HCT116 (cell line): ENCODE results near the gene FOSB. TPM values are rescaled to one million over a fixed set of nuclear protein-coding genes. Genes with fewer than 3 reads are reported as not detected.

ENCODE experiments used
- ATAC-seq: fragments of 200-7000 bp; cut with Tn5 transposase; 2 replicates; pipeline ENCODE4 v1.9.1; 2020; ENCODE audit warnings: mild to moderate bottlenecking, moderate library complexity
- BruUV-seq: library from RNA; stranded (reverse); fragments of 400-500 nt; replicated peaks from 2 replicates; lab custom pipeline; 2021; lab: Mats Ljungman, UMichigan
- CTCF ChIA-PET: fragments of 300-600 bp; sonication (Branson Sonifier 250); formaldehyde crosslinking; loops from one replicate; lab custom pipeline; 2021; ENCODE audit warnings: antibody characterized with exemption; lab: Charles Lee
- POLR2A ChIA-PET: fragments of 300-600, 350-600 bp; sonication (Branson Sonifier 250); formaldehyde crosslinking; loops from one replicate; lab custom pipeline; 2021; ENCODE audit warnings: antibody characterized with exemption; lab: Charles Lee
- RAD21 ChIA-PET, 2 experiments: fragments of 300-600 bp; sonication (Branson Sonifier 250); formaldehyde crosslinking; loops; one replicate each; lab custom pipeline; 2023; ENCODE audit warnings: low total read pairs in 2 of 2; ENCODE audit not compliant: uncharacterized antibody in 2 of 2, unreplicated experiment in 2 of 2, low non-redundant PET in 1 of 2; lab: Charles Lee
- DNase-seq: peaks from one replicate; pipeline ENCODE4 v3.0.0-alpha.2; 2010; ENCODE audit warnings: low read depth, low spot score
- H2AFZ ChIP-seq: fragments of 200-600 bp; shearing (Covaris generic), sonication (generic); 2 replicates; pipeline ENCODE4 v1.6.1; 2017; ENCODE audit warnings: low read depth, mixed run types, mixed read lengths, antibody characterized with exemption, low read length; ENCODE audit not compliant: poor library complexity, severe bottlenecking
- H3K27ac ChIP-seq: 2 replicates; pipeline ENCODE4 v1.5.1; 2012; ENCODE audit warnings: low read depth, low read length
- H3K27me3 ChIP-seq: fragments of 200-600 bp; sonication (generic); 2 replicates; pipeline ENCODE4 v1.6.1; 2016; ENCODE audit warnings: mixed run types, low read length, mixed read lengths; ENCODE audit not compliant: insufficient read depth
- H3K36me3 ChIP-seq, 2 experiments: fragments of 200-500 bp in 1 of 2; fragments of 200-600 bp in 1 of 2; sonication (Bioruptor generic) in 1 of 2; sonication (generic) in 1 of 2; 2 replicates each; pipeline versions ENCODE4 v1.5.1 to v1.6.1; 2014 to 2016; ENCODE audit warnings: low read length in 2 of 2, inconsistent platforms in 1 of 2, mixed read lengths in 1 of 2, mixed run types in 1 of 2; ENCODE audit not compliant: insufficient read depth in 2 of 2, control insufficient read depth in 1 of 2
- H3K4me1 ChIP-seq, 2 experiments: fragments of 200-600 bp in 1 of 2; sonication (generic) in 1 of 2; 2 replicates each; pipeline versions ENCODE4 v1.5.1 to v1.6.1; 2012 to 2017; ENCODE audit warnings: low read length in 2 of 2, inconsistent platforms in 1 of 2, mild to moderate bottlenecking in 1 of 2, mixed read lengths in 1 of 2, mixed run types in 1 of 2, moderate library complexity in 1 of 2; ENCODE audit not compliant: insufficient read depth in 2 of 2, control insufficient read depth in 1 of 2
- H3K4me2 ChIP-seq: fragments of 200-600 bp; sonication (generic); 2 replicates; pipeline ENCODE4 v1.6.1; 2017; ENCODE audit warnings: mixed run types, low read length, mixed read lengths
- H3K4me3 ChIP-seq, 2 experiments: fragments of 200-600 bp in 1 of 2; sonication (generic) in 1 of 2; replicated peaks in 1 of 2; 2 replicates each; pipeline ENCODE4 v1.5.1; 2011 to 2016; ENCODE audit warnings: low read length in 2 of 2, control low read depth in 1 of 2, low read depth in 1 of 2, mild to moderate bottlenecking in 1 of 2, mixed read lengths in 1 of 2, mixed run types in 1 of 2
- H3K79me2 ChIP-seq: fragments of 200-600 bp; sonication (generic); 2 replicates; pipeline ENCODE4 v1.6.1; 2017; ENCODE audit warnings: mild to moderate bottlenecking, mixed run types, low read length, moderate library complexity, mixed read lengths; ENCODE audit not compliant: insufficient read depth
- H3K9ac ChIP-seq: fragments of 200-600 bp; sonication (generic); 2 replicates; pipeline ENCODE4 v1.6.1; 2016; ENCODE audit warnings: low read length, mixed read lengths
- H3K9me2 ChIP-seq: fragments of 200-600 bp; sonication (generic), shearing (Covaris generic); 2 replicates; pipeline ENCODE4 v1.6.1; 2017; ENCODE audit warnings: mixed run types, mild to moderate bottlenecking, moderate library complexity; ENCODE audit not compliant: insufficient read depth
- H3K9me3 ChIP-seq, 2 experiments: fragments of 200-500 bp in 1 of 2; fragments of 200-600 bp in 1 of 2; sonication (Bioruptor generic) in 1 of 2; sonication (generic) in 1 of 2; 2 replicates each; pipeline ENCODE4 v1.6.1; 2014 to 2017; ENCODE audit warnings: low read length in 2 of 2, mixed read lengths in 2 of 2, inconsistent platforms in 1 of 2, low read depth in 1 of 2, mild to moderate bottlenecking in 1 of 2, mixed run types in 1 of 2, moderate library complexity in 1 of 2; ENCODE audit not compliant: control insufficient read depth in 1 of 2, insufficient read depth in 1 of 2
- H4K20me1 ChIP-seq: fragments of 200-600 bp; sonication (generic), shearing (Covaris generic); 2 replicates; pipeline ENCODE4 v1.6.1; 2017; ENCODE audit warnings: mixed run types, mild to moderate bottlenecking, moderate library complexity; ENCODE audit not compliant: insufficient read depth
- EGR1 ChIP-seq: IDR thresholded peaks from 2 replicates; pipeline ENCODE4 v1.6.1; 2012; ENCODE audit warnings: low read depth
- EZH2phosphoT487 ChIP-seq: fragments of 200-600 bp; IDR thresholded peaks from 2 replicates; pipeline ENCODE4 v1.6.1; 2018; ENCODE audit warnings: antibody characterized with exemption, borderline replicate concordance
- JUND ChIP-seq: IDR thresholded peaks from 2 replicates; pipeline ENCODE4 v1.6.1; 2012
- POLR2AphosphoS5 ChIP-seq: IDR thresholded peaks from 2 replicates; pipeline ENCODE4 v1.6.1; 2011; ENCODE audit warnings: mild to moderate bottlenecking, low read depth, low read length, moderate library complexity
- SP1 ChIP-seq: IDR thresholded peaks from 2 replicates; pipeline ENCODE4 v1.6.1; 2012; ENCODE audit warnings: low read depth
- YY1 ChIP-seq: IDR thresholded peaks from 2 replicates; pipeline ENCODE4 v1.6.1; 2011; ENCODE audit warnings: low read length, low read depth, moderate library complexity, mild to moderate bottlenecking; ENCODE audit not compliant: insufficient replicate concordance; ENCODE audit errors: extremely low read depth
- intact Hi-C: fragments of 100-400 bp; cut with micrococcal nuclease; formaldehyde crosslinking; loops from 2 replicates; pipeline ENCODE4 v1.10.0; 2022
- total RNA-seq: library from RNA; stranded (reverse); gene quantifications from one replicate; pipeline ENCODE4 v1.2.1, GENCODE V29; 2021; ENCODE audit not compliant: unreplicated experiment
- TF ChIP-seq, protein P1 (sequence below): IDR thresholded peaks from 2 replicates; pipeline ENCODE4 v1.6.1; 2012; ENCODE audit warnings: low read depth

Gene FOSB
- total RNA-seq, 1 experiment from 2014 or later = 12.6 TPM

DNA sequence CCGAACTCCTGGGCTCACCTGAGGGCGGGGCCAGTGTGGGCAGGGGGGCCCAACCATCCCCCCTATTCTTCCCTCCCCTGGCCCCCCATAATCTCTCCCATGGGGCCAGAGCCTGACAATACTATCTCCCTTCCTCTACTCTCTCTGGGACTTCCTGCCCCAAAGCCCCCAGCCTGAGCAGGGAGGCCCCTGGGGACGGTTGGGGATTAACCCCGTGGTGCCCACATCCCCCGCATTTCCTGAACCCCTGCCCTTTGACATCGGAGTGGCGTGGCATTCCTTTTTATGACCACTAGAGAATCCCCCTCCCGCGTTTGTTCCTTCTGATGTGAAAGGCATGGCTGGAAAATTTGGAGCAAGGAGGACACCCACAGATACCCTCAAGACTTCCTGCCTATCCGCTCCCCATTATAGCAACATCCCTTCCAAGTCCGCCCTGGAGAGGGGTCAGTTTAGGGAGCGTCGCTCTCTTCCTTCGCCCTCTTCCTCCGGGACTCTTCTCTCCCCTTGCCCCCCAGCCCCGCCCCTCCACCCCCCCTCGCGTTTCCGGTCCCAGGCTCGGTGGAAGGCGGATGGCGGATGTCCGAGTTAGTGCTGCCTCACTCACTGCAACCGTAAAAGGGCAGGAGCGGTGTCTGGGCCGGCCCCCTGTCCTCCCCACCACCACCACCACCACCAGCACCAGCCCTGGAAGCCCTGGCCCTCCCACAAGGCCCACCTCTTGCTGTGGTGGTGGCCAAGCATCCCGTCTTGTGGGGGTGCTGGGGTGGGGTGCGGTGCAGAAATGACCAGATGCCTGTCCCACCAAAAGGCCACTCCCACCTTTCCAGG is 41.3 kb downstream of the FOSB start:
- peak overlapping the region; percentile 98 for H3K9ac ChIP-seq
- peaks cover 46 to 75% of the 10 kb centered on the region in 2 experiments for H3K4me1 ChIP-seq
- H2AFZ ChIP-seq = no peak overlapping the region
- H3K9me3 ChIP-seq = no peaks in the 10 kb centered on the region
- ChIA-PET CTCF (no interaction called here), POLR2A (interaction anchor here (1.1 kb wide), 1 partner anchor 137 kb away, joined by 3 read pairs; no protein-coding TSS in a partner anchor), RAD21 (no interaction called here)
- intact Hi-C loops = no loop called here
- no peaks in the 10 kb centered on the region for H4K20me1 ChIP-seq
- peak overlapping the region; percentile 95 for H3K27ac ChIP-seq
- no TSS peak for BruUV-seq
- H3K9me2 ChIP-seq = no peaks in the 10 kb centered on the region
- no peaks in the 10 kb centered on the region for H3K27me3 ChIP-seq
- DNase-seq = no peak
- peak overlapping the region; percentile 99 for H3K4me2 ChIP-seq
- H3K79me2 ChIP-seq = peaks cover 72% of the 10 kb centered on the region
- peak overlapping the region; percentile 98 to 99 for H3K4me3 ChIP-seq
- peaks cover 0 to 5% of the 10 kb centered on the region in 2 experiments; a peak in 1 of 4 replicates for H3K36me3 ChIP-seq
- ATAC-seq = peak; percentile 26
- TF ChIP-seq, protein P1, sequence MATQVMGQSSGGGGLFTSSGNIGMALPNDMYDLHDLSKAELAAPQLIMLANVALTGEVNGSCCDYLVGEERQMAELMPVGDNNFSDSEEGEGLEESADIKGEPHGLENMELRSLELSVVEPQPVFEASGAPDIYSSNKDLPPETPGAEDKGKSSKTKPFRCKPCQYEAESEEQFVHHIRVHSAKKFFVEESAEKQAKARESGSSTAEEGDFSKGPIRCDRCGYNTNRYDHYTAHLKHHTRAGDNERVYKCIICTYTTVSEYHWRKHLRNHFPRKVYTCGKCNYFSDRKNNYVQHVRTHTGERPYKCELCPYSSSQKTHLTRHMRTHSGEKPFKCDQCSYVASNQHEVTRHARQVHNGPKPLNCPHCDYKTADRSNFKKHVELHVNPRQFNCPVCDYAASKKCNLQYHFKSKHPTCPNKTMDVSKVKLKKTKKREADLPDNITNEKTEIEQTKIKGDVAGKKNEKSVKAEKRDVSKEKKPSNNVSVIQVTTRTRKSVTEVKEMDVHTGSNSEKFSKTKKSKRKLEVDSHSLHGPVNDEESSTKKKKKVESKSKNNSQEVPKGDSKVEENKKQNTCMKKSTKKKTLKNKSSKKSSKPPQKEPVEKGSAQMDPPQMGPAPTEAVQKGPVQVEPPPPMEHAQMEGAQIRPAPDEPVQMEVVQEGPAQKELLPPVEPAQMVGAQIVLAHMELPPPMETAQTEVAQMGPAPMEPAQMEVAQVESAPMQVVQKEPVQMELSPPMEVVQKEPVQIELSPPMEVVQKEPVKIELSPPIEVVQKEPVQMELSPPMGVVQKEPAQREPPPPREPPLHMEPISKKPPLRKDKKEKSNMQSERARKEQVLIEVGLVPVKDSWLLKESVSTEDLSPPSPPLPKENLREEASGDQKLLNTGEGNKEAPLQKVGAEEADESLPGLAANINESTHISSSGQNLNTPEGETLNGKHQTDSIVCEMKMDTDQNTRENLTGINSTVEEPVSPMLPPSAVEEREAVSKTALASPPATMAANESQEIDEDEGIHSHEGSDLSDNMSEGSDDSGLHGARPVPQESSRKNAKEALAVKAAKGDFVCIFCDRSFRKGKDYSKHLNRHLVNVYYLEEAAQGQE = no peak
- TF ChIP-seq POLR2AphosphoS5 (peak; percentile 39; the same call in 1 of the 2 replicates), SP1 (0 out of 2 replicates have a peak, but pooled peaks have one; percentile 8), YY1 (no peak), EZH2phosphoT487 (no peak), EGR1 (0 out of 2 replicates have a peak, but pooled peaks have one; percentile 37), JUND (no peak)
- TF ChIP-seq, all 23 proteins: peak for 3
